ENCODE results near the gene DENND4C.
"Not testable (repeated sequence)": the region's sequence is repeated elsewhere in the genome, so short reads cannot be mapped to it uniquely, and the experiment has no call there.

DENND4C gene

GRCh38 chr9:19224563-19224962, 5.9 kb upstream of the DENND4C start:
- DNase-seq (ENCODE audit: low read depth), result no peak

GRCh38 chr9:19229595-19230354, 718 bp upstream of the DENND4C start:
- no peak for DNase-seq (ENCODE audit: low read depth)

GRCh38 chr9:19231126-19231903, 822 bp downstream of the DENND4C start:
- DNase-seq (ENCODE audit: low read depth), result no peak

GRCh38 chr9:19231904-19232822, 1.7 kb downstream of the DENND4C start:
- DNase-seq (ENCODE audit: low read depth), result no peak

GRCh38 chr9:19232823-19233194, 2.3 kb downstream of the DENND4C start:
- DNase-seq (ENCODE audit: low read depth), result peak; percentile 45

- DNase-seq (ENCODE audit: low read depth), result no peak
These were observed 2.9 kb downstream of the DENND4C start for GRCh38 chr9:19233344-19233743.

- no peak for DNase-seq (ENCODE audit: low read depth)
These were observed 9.5 kb downstream of the DENND4C start for GRCh38 chr9:19239955-19240354.

GRCh38 chr9:19241728-19242127, 11.2 kb downstream of the DENND4C start:
- no peak for DNase-seq (ENCODE audit: low read depth)

GRCh38 chr9:19243366-19244033, 13.0 kb downstream of the DENND4C start:
- no peak for DNase-seq (ENCODE audit: low read depth)

GRCh38 chr9:19246891-19247290, 16.4 kb downstream of the DENND4C start:
- DNase-seq (ENCODE audit: low read depth), result no peak

GRCh38 chr9:19247420-19247819, 16.9 kb downstream of the DENND4C start:
- no peak for DNase-seq (ENCODE audit: low read depth)

GRCh38 chr9:19250346-19250745, 19.9 kb downstream of the DENND4C start:
- not testable (repeated sequence) for DNase-seq (ENCODE audit: low read depth)

- DNase-seq (ENCODE audit: low read depth), result not testable (repeated sequence)
These were observed 20.7 kb downstream of the DENND4C start for GRCh38 chr9:19251203-19251602.

- not testable (repeated sequence) for DNase-seq (ENCODE audit: low read depth)
These were observed 21.1 kb downstream of the DENND4C start for GRCh38 chr9:19251622-19252021.

- DNase-seq (ENCODE audit: low read depth), result no peak
These were observed 21.8 kb downstream of the DENND4C start for GRCh38 chr9:19252174-19252884.

- DNase-seq (ENCODE audit: low read depth), result no peak
These were observed 22.4 kb downstream of the DENND4C start for GRCh38 chr9:19252885-19253219.

GRCh38 chr9:19255112-19255511, 24.6 kb downstream of the DENND4C start:
- DNase-seq (ENCODE audit: low read depth), result no peak

GRCh38 chr9:19255821-19256220, 25.3 kb downstream of the DENND4C start:
- no peak for DNase-seq (ENCODE audit: low read depth)

GRCh38 chr9:19259665-19260255, 29.3 kb downstream of the DENND4C start:
- not testable (repeated sequence) for DNase-seq (ENCODE audit: low read depth)

GRCh38 chr9:19265602-19266001, 35.1 kb downstream of the DENND4C start:
- not testable (repeated sequence) for DNase-seq (ENCODE audit: low read depth)

All from stromal cell of bone marrow (primary cell).